AG04449 (cell line): ENCODE results near the gene NLGN3.

Experiments used
- CTCF ChIA-PET: fragments of 350-600 bp; formaldehyde crosslinking; extraction: SDS; loops from one replicate; lab custom pipeline; 2021; ENCODE audit warnings: antibody characterized with exemption; lab: Yijun Ruan, JAX
- POLR2A ChIA-PET: fragments of 400-600, 350-600 bp; formaldehyde crosslinking; extraction: SDS; loops from one replicate; lab custom pipeline; 2020; ENCODE audit warnings: antibody characterized with exemption, inconsistent platforms; lab: Yijun Ruan, JAX
- DNase-seq: peaks from one replicate; pipeline ENCODE4 v3.0.0-alpha.2; 2010; ENCODE audit warnings: low read depth, low spot score
- H3K4me3 ChIP-seq: 2 replicates; pipeline ENCODE4 v1.5.1; 2011; ENCODE audit warnings: low read depth, mild to moderate bottlenecking, control low read depth, low read length
- TF ChIP-seq, protein P1 (sequence below): IDR thresholded peaks from one replicate; pipeline ENCODE4 v1.5.1; 2011; ENCODE audit warnings: mild to moderate bottlenecking, moderate library complexity, low read length, control low read depth, inconsistent platforms; ENCODE audit not compliant: insufficient read depth; ENCODE audit errors: missing control alignments

The NLGN3 gene

DNA sequence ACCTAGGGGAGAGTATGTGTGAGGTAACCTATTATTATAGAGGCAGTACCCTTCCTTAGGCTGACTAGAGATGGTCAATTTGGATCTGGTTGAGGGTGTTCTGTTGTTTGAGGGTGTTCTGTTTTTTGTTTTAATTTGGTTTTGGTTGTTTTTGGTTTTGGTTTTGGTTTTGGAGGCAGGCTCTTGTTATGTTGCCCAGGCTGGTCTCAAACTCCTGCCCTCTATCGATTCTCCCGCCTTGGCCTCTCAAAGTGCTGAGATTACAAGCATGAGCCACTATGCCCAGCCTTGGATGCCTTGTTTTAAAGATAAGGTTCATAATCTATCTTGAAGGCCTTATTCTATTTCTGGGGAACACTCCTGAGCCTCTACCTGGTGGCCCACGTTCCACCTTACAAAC lies 39.0 kb upstream of the NLGN3 start:
- ChIA-PET POLR2A (no interaction called here), CTCF (no interaction called here)
- no peak overlapping the region for H3K4me3 ChIP-seq
- TF ChIP-seq, protein P1, sequence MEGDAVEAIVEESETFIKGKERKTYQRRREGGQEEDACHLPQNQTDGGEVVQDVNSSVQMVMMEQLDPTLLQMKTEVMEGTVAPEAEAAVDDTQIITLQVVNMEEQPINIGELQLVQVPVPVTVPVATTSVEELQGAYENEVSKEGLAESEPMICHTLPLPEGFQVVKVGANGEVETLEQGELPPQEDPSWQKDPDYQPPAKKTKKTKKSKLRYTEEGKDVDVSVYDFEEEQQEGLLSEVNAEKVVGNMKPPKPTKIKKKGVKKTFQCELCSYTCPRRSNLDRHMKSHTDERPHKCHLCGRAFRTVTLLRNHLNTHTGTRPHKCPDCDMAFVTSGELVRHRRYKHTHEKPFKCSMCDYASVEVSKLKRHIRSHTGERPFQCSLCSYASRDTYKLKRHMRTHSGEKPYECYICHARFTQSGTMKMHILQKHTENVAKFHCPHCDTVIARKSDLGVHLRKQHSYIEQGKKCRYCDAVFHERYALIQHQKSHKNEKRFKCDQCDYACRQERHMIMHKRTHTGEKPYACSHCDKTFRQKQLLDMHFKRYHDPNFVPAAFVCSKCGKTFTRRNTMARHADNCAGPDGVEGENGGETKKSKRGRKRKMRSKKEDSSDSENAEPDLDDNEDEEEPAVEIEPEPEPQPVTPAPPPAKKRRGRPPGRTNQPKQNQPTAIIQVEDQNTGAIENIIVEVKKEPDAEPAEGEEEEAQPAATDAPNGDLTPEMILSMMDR, result no peak
- DNase-seq, result no peak

DNA sequence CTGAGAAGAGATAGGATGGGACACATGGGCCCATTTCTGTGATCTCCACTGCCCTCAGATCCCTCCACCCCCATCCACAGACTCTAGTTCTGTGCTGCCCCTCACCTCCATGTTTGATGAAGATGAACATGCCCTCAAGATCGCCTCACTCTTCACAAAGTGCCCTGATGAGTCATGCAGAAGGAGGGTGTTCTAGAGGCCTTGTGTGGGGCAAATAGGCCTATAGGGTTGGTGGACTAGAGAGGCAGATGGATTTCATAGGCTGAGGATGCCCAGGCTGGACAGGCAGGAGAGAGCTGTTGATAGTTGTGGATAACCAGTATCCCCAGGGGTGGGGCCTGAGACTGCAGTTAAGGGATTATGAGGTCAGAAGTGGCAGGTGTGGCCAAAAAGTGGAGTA lies 38.2 kb upstream of the NLGN3 start, which contains the start of gene CXorf65:
Gene CXorf65, minus strand, starts transcription at position 314 of the 400 bp plus-strand sequence. Its CDS starts 184 bp downstream, at position 130.
- no peak within 1 kb of the TSS for H3K4me3 ChIP-seq
- CTCF ChIA-PET, result no interaction called here
- DNase-seq, result no peak
- TF ChIP-seq, protein P1, result no peak
- POLR2A ChIA-PET, result no interaction called here

DNA sequence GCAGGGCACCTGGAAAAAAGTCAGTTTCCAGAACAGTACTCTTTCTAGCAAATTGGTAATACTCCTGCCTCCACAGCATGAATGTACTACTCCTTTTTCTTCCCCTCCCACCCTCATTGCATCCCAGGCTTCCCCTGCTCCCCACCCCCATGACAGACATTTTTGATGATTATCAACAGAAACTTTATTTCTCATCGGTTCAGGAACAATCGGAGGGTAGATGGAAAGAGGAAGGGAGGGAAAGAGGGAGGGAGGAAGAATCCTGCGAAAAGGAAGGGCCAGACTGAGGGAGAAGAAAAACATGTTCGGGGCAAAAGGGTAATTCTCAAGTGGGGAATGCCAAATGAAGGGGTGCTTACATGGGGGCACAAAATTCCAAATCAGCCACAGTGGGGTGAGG lies 37.4 kb upstream of the NLGN3 start:
- ChIA-PET CTCF (no interaction called here), POLR2A (no interaction called here)
- DNase-seq, result no peak
- H3K4me3 ChIP-seq, result no peak overlapping the region
- TF ChIP-seq, protein P1, result no peak

DNA sequence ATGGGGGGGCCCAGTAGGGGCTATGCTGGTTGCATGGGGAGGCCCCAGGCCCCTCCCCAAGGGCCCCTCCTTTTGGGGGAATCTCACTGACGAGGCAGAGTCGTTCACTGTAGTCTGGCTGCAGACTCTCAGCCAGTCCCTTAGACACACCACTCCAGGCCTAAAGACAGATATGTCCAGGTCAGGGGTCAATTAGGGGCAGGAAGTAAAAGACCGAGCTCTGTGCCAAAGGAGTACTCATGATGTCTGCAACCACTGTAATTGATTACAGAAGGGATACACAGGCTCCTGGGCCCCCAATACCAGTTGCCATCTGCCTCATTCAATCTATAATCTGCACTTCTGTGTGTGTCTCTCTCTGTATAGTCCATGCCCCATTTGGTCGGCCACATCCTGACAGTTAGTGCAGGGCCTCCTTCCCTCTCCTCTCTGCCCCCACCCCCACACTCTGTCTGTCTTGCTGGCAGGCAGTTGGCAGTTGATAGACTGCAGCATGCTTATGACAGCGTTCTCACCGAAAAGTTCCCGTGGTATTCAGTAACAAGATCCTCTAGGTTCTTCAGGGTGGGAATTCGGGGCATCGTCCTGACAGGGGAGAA lies 36.8 kb upstream of the NLGN3 start:
- ChIA-PET POLR2A (no interaction called here), CTCF (interaction anchor here (1.0 kb wide), 1 partner anchor 8 kb away, joined by 3 read pairs; no protein-coding TSS in a partner anchor)
- TF ChIP-seq, protein P1, result no peak
- DNase-seq, result no peak
- H3K4me3 ChIP-seq, result no peak overlapping the region

DNA sequence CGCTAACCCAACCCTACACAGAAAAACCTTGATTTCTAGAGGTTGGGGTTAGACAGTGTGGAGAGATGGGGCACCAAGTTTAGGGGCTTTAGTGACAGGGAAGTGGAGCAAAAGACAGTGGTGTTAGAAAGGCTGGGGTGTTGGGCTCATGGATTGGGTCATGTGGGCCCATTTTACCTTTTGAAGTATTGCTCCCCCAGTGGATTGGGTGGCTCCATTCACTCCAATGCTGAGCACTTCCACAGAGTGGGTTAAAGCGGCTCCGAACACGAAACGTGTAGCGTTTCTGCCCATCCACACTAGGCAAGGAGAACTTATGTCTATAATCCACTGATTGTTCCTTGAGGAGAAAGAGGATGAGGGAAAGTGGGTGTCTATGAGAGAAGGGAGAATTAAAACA lies 35.6 kb upstream of the NLGN3 start:
- POLR2A ChIA-PET, result no interaction called here
- no peak for DNase-seq
- no peak overlapping the region for H3K4me3 ChIP-seq
- TF ChIP-seq, protein P1, result no peak
- CTCF ChIA-PET, result interaction anchor here (1.0 kb wide), 1 partner anchor 10 kb away, joined by 3 read pairs; no protein-coding TSS in a partner anchor

DNA sequence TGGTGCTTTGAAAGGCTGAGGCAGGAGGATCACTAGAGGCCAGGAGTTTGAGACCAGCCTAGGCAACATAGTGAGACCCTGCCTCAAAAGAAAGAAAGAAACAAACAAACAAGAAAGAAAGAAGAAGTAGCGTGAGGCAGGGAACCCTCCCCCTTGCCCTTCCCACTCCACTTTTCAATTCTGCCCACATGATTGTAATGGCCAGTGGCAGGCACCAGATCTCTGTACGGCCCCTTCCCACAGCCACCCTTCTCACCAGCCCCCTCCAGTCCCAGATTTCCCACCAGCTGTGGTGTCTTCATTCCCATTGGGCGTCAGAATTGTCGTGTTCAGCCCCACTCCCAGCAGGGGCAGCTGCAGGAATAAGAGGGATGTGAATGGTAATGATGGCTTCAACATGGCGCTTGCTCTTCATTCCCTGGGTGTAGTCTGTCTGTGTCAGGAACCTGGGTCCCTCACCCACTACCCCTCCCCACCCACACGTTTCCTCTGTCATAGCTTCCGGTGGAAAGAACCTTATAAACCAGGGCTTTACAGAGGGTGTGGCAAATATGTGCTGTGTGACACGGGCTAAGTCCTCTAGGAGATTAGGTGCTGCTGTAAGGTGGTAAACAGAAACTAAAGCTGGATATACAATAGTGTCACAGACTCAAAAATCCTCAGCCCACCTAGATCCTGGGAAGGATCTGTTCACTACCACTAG lies 33.3 kb upstream of the NLGN3 start, which contains the start of gene IL2RG:
Gene IL2RG, minus strand, starts transcription at position 437 of the 703 bp plus-strand sequence. Its CDS starts 38 bp downstream, at position 399.
- POLR2A ChIA-PET, result no interaction called here
- TF ChIP-seq, protein P1, result no peak
- no peak within 1 kb of the TSS for H3K4me3 ChIP-seq
- CTCF ChIA-PET, result interaction anchor here (2.9 kb wide), 1 partner anchor 11 kb away, joined by 15 read pairs; no protein-coding TSS in a partner anchor
- DNase-seq, result no peak
